Lower lobe of right lung (tissue), 2 donors: ENCODE measurements around the gene SPATA20. TPM values are rescaled to one million over a fixed set of nuclear protein-coding genes. Genes with fewer than 3 reads are reported as not detected.

ENCODE experiments used
- ATAC-seq, 2 donors: fragments of 200-7000 bp; cut with Tn5 transposase; one replicate each; pipeline ENCODE4 v1.9.1; 2020 to 2022; ENCODE audit warnings: mild to moderate bottlenecking in 2 of 2, moderate library complexity in 2 of 2
- DNase-seq: peaks from one replicate; pipeline ENCODE4 v3.0.0-alpha.2; 2020
- H3K27ac ChIP-seq: fragments of 200-600 bp; one replicate; pipeline ENCODE4 v1.8.0; 2022
- H3K27me3 ChIP-seq: fragments of 200-600 bp; one replicate; pipeline ENCODE4 v1.8.0; 2022; ENCODE audit warnings: low read depth
- H3K36me3 ChIP-seq: fragments of 200-600 bp; one replicate; pipeline ENCODE4 v1.8.0; 2022; ENCODE audit warnings: mild to moderate bottlenecking
- H3K4me1 ChIP-seq: fragments of 200-600 bp; one replicate; pipeline ENCODE4 v1.8.0; 2022
- H3K4me3 ChIP-seq: fragments of 200-600 bp; one replicate; pipeline ENCODE4 v1.8.0; 2022; ENCODE audit warnings: mild to moderate bottlenecking
- H3K9me3 ChIP-seq: fragments of 200-600 bp; one replicate; pipeline ENCODE4 v1.8.0; 2022
- intact Hi-C: fragments of 100-400 bp; cut with DNase I; formaldehyde crosslinking; loops from one replicate; pipeline ENCODE4 v1.11.0; 2022
- total RNA-seq: library from RNA; stranded (reverse); fragmentation: NEBNext Ultra II Directional; extraction: Animal tissue kit (Norgen Biotek cat#: 25700); gene quantifications from one replicate; pipeline ENCODE4 v1.2.1, GENCODE V29; 2021
- TF ChIP-seq, protein P1 (sequence below): fragments of 200-600 bp; IDR thresholded peaks from one replicate; pipeline ENCODE4 v1.8.0; 2022; ENCODE audit warnings: antibody characterized with exemption, mild to moderate bottlenecking
- donor health status: DM: no; HTN: yes; CAD: no; lungs with severe emphysema.

Gene SPATA20
- total RNA-seq, 1 donor from 2014 or later: 29.7 TPM

DNA sequence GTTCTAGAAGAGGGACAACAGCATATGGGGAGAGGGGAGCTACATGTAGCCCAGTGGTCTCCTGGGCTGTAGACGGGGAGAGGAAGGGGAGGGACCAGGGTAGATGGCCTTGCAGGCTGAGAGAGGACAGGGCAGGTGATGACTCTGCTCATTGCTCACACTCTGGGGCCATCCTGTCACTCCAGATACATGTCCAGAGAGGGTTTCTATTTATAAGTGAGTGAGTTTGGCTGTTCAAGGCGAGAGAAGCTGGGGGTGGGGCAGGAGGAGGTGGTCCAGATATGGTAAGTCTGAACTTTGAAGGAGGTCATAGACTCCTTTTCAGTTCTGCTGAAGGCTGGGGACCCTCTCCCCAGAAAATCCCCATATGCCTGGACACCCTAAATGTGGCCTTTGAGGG, 35.8 kb downstream of the SPATA20 start:
- no peak for ATAC-seq
- Histone ChIP-seq H3K27ac (no peak overlapping the region), H3K36me3 (no peaks in the 10 kb centered on the region), H3K9me3 (no peaks in the 10 kb centered on the region), H3K4me3 (no peak overlapping the region), H3K27me3 (peaks cover 6% of the 10 kb centered on the region), H3K4me1 (no peaks in the 10 kb centered on the region)
- DNase-seq: no peak
- intact Hi-C loops: no loop called here
- TF ChIP-seq, protein P1, sequence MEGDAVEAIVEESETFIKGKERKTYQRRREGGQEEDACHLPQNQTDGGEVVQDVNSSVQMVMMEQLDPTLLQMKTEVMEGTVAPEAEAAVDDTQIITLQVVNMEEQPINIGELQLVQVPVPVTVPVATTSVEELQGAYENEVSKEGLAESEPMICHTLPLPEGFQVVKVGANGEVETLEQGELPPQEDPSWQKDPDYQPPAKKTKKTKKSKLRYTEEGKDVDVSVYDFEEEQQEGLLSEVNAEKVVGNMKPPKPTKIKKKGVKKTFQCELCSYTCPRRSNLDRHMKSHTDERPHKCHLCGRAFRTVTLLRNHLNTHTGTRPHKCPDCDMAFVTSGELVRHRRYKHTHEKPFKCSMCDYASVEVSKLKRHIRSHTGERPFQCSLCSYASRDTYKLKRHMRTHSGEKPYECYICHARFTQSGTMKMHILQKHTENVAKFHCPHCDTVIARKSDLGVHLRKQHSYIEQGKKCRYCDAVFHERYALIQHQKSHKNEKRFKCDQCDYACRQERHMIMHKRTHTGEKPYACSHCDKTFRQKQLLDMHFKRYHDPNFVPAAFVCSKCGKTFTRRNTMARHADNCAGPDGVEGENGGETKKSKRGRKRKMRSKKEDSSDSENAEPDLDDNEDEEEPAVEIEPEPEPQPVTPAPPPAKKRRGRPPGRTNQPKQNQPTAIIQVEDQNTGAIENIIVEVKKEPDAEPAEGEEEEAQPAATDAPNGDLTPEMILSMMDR: no peak

DNA sequence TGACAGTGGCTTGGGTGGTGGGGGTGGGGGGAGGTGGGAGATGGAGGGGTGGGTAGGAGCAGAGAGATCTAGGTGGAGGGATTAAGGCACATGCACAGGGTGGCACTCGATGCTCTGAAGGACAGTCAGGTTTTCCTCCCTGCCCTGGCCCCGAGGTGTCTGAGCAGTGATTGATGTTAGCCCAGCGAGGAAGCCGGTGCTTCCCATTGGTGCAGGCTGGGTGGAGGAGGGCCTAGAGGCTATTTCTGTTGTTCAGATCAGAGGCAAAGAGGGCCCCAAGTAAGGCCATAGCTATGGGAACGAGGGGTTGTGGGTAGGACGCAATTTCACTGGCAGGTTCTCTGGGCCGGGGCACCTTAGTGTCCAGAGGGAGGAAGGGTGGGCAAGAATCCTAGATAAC, 36.7 kb downstream of the SPATA20 start:
- no peak overlapping the region for H3K27ac ChIP-seq
- TF ChIP-seq, protein P1: no peak
- no peaks in the 10 kb centered on the region for H3K36me3 ChIP-seq
- H3K27me3 ChIP-seq: peaks cover 4% of the 10 kb centered on the region
- DNase-seq (no peak), ATAC-seq (no peak)
- H3K9me3 ChIP-seq: no peaks in the 10 kb centered on the region
- no peak overlapping the region for H3K4me3 ChIP-seq
- H3K4me1 ChIP-seq: peaks cover 2% of the 10 kb centered on the region
- intact Hi-C loops: no loop called here

DNA sequence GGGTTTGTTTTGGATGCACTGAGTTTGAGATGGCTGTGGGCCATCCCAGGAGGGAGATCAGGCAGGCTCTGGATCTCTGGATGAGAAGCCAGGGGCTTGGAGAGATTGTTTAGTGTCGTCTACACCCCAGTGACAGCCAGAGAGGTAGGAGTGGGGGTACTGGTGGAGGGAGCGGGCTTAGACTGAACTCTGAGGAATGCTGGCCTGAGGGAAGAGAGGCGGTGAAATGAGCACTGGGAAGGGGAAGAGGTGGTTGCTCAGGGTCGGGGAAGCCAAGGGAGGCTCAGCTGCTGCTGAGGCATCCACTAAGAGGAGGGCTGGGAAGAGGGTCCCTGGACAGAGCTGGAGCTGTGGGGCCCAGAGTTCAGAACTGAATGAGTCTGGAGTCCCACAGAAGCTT, 37.1 kb downstream of the SPATA20 start:
- ATAC-seq (no peak), DNase-seq (no peak)
- intact Hi-C loops: no loop called here
- no peak overlapping the region for H3K4me3 ChIP-seq
- no peaks in the 10 kb centered on the region for H3K36me3 ChIP-seq
- TF ChIP-seq, protein P1: no peak
- H3K4me1 ChIP-seq: peaks cover 7% of the 10 kb centered on the region
- H3K9me3 ChIP-seq: no peaks in the 10 kb centered on the region
- H3K27me3 ChIP-seq: peaks cover 4% of the 10 kb centered on the region
- no peak overlapping the region for H3K27ac ChIP-seq

- intact Hi-C loops: no loop called here
- H3K4me1 ChIP-seq: peaks cover 13% of the 10 kb centered on the region
- H3K27ac ChIP-seq: no peak overlapping the region
- H3K36me3 ChIP-seq: no peaks in the 10 kb centered on the region
- no peaks in the 10 kb centered on the region for H3K9me3 ChIP-seq
- TF ChIP-seq, protein P1: no peak
- DNase-seq (no peak), ATAC-seq (peak in 1 of 2 donors; percentile 16)
- H3K4me3 ChIP-seq: no peak overlapping the region
- peaks cover 4% of the 10 kb centered on the region for H3K27me3 ChIP-seq
Observed at GRCh38 chr17:50584749-50585148, 37.8 kb downstream of the SPATA20 start.

- H3K36me3 ChIP-seq: no peaks in the 10 kb centered on the region
- H3K27me3 ChIP-seq: no peaks in the 10 kb centered on the region
- TF ChIP-seq, protein P1: no peak
- H3K27ac ChIP-seq: no peak overlapping the region
- H3K4me3 ChIP-seq: no peak overlapping the region
- peaks cover 13% of the 10 kb centered on the region for H3K4me1 ChIP-seq
- no peaks in the 10 kb centered on the region for H3K9me3 ChIP-seq
- ATAC-seq (no peak), DNase-seq (no peak)
- intact Hi-C loops: no loop called here
Observed at GRCh38 chr17:50585346-50585745, 38.4 kb downstream of the SPATA20 start.

GRCh38 chr17:50585891-50586290, 38.9 kb downstream of the SPATA20 start:
- Histone ChIP-seq H3K4me3 (no peak overlapping the region), H3K4me1 (peaks cover 13% of the 10 kb centered on the region), H3K9me3 (no peaks in the 10 kb centered on the region), H3K27me3 (no peaks in the 10 kb centered on the region), H3K36me3 (no peaks in the 10 kb centered on the region), H3K27ac (no peak overlapping the region)
- intact Hi-C loops: no loop called here
- DNase-seq (no peak), ATAC-seq (no peak)
- TF ChIP-seq, protein P1: no peak
